Glomerular visceral epithelial cell (primary cell): ENCODE measurements around the gene NOLC1.

Source experiments
- DNase-seq: peaks from one replicate; pipeline ENCODE4 v3.0.0-alpha.2; 2016; ENCODE audit errors: extremely low spot score

The NOLC1 gene

DNA sequence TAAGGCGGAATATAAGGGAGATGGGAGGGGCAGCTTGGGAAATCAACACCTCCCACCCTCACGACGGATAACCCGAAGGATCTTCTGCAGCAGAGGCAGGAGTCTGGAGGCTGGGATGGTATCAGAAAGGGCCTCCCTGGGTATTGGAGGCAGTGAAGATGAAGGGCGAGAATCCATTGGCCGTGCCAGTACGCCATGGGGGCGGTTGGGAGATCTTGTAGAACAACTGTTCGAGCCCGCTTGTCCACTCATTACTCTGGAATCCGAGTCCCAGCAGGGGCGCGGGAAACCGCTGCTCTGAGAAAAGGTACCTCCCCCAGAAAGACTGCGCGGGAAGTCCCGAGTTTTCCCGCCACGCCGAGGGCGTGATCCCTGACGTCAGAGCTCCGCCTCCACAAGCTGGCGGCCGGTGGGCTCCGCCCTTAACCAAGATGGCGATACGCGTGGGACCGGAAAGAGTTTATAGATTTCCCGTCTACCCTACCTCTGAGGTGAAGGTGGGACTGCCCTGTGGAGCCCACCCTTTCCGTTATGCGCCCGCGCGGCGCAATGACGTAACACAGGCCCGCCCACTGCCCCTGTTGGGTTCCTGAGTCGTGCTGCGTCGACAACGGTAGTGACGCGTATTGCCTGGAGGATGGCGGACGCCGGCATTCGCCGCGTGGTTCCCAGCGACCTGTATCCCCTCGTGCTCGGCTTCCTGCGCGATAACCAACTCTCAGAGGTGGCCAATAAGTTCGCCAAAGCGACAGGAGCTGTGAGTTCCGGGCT lies at the start of gene NOLC1:
TSS of gene NOLC1 (plus strand) at position 616 of the 771 bp plus-strand sequence. CDS start at position 638, 22 bp downstream.
- DNase-seq, result peak; percentile 100

- DNase-seq, result no peak
Observed at GRCh38 chr10:102102421-102102820, 49.8 kb upstream of the NOLC1 start.

DNA sequence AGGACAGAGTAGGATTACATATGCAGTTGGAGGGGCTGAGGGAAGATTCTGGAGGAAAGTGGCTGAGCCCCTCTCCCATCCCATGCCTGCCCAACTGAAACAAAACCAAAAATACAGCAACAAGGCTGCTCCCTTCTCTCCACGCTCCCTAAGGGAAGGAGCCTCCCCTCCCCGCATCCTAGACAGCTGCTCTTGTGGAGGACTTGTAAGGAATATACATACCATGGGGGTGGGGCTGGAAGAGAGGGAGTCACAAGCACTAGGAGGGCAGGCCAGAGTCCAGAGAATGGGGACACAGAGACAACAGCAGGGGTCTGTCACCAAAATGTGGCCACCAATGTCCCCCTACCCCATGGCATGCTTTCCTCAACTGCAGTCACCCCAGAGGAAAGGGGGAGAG lies 45.2 kb upstream of the NOLC1 start:
- DNase-seq, result no peak

DNA sequence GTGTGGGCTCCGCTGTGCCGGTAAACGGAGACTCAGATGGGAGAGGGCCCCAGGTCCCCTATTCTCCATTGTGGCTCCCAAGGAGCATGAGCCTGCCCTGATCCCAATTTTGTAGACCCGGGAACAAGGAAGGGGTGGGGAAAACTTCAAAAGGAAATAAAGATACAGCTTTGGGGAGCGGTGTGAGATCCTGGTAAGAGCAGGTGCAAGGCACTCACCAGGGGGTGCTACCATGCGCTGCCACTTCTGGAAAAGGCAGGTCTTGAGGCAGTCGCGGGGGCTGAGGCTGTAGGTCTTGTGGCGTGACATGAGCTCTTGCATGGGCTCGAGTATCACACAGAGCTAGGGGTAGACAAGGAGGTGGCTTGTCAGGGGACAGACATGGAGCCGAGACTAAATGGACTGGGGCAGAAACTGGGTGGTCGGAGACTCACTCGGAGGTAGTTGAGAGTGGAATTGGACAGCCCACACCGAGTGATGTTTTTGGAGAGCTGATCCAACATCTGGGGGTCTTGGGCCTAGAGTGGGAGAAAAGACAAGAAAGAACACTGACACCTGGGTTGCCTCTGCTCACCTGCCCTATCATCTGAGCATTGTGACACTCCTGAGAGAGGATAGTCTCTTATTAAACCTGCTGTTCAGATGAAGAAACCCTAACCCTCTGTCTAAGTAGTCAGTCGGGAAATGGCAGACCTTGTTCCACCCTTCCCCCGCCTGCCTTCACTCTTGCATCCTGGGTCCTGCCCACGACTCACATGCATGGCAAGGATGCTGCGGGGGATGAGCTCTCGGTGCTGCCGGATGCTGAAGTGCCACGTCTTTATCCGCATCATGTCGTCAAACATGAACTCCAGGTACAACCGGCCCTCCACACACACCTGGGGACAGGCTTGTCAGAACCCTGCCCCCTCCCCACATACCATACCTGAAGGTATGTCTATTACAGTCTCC lies 42.7 kb upstream of the NOLC1 start:
- no peak for DNase-seq

GRCh38 chr10:102111276-102111675 lies 40.9 kb upstream of the NOLC1 start:
- no peak for DNase-seq

GRCh38 chr10:102112210-102112817 lies 39.9 kb upstream of the NOLC1 start:
- no peak for DNase-seq

DNA sequence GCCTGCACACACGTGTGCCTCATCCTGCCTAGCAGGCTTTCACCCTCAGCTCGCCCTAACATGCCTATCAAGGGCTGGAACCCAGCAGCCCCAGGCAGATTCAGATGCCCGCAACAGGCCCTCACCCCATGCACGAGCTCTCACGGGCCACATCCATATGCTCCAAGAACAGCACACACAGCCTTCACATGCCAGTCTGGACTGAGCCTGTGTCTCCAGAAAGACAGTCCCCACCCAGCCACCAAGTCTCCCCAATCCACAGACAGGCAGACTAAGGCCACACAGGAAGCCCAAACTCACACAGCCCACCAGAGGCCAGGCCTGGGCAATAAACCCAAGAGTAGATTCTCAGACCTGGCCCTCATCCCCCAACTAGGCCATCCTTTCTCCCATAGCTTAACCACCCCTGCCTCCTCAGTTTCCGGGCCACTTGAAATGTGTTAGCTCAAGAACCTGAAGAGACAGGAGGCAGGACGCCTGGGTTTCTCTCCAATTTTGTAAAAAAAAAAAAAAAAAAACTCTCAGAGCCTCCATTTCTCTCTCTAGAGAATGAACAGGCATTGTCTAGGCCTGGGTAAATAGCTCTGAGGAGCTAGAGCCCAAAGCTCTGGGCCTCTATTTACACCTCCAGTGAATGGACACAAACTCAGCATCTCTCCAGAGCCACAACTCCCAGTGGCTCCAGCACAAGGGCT lies 38.8 kb upstream of the NOLC1 start:
- no peak for DNase-seq

GRCh38 chr10:102113956-102114857 lies 38.0 kb upstream of the NOLC1 start:
- DNase-seq, result peak; percentile 36

GRCh38 chr10:102114861-102115618 lies 37.1 kb upstream of the NOLC1 start:
- DNase-seq, result peak; percentile 86

DNA sequence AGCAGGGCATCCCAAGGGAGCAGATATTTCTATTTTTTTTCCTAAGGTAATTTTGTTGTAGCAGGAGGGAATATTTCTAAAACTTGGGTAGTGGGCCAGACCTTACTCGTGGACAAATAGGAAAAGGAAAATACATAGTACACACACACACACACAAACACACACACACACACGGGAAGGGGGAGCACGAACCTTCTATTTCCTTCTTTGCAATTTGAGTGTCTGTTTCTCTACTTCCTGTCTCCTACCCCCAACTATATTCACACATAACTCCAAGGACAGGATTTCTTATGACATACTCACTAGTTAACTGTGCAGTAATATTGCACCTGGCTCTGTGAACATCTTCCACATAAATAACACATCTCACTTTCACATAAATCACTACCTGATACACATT lies 36.4 kb upstream of the NOLC1 start:
- no peak for DNase-seq

DNA sequence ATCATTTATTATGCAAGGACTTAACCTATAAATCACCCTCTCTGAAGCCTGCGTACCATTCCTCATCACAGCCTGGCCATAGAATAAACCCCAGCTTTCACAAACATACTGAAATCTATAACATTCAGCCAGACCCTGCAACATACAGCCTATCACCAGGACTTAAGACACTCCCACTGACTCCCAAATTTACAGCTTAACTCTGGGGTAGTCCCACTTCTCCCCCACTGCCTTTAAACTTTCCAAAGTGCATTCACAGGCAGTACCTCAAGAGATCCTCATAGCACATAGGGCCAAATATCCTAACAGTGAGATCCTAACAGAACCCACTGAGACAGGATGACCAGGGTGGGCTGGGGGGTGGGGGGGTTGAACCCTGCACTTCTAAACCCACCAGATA lies 35.5 kb upstream of the NOLC1 start:
- DNase-seq, result no peak

DNA sequence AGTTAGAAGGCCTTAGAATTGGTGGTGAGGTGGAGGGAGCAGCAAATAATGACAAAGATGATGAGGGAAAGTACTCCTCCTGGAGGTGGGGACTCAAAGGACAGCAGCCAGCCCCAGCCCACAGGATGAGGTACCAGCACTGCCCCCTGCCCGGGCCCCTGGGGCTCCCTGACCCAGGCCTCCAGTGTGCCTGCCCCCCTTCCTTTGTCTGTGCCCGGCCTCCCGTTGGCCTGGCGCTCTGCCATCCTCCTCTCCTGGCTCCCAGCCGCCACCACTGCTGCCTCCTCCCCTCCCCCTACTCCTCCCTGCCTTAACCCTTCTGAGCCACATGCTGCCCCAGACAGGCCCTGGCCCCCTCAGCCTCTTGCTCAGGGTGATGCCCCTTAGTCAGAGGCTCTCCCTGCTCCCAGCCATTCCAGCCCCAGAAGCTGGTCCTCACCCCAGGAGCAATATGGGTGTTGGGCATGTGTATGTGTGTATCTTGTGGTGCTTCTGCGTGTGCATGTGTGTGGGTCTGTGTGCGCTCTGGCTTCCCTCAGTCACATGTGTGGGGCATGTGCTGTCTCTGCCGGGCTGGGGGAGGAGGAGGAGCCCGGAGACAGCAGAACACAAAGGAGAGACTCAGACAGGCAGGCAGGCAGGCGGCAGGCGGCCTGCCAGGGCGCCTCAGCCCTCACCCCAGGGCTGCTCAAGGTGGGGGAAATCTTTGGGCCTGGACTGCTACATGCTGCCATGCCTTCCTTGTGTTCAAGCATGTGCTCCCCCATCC lies 34.6 kb upstream of the NOLC1 start:
- DNase-seq, result peak; percentile 93

DNA sequence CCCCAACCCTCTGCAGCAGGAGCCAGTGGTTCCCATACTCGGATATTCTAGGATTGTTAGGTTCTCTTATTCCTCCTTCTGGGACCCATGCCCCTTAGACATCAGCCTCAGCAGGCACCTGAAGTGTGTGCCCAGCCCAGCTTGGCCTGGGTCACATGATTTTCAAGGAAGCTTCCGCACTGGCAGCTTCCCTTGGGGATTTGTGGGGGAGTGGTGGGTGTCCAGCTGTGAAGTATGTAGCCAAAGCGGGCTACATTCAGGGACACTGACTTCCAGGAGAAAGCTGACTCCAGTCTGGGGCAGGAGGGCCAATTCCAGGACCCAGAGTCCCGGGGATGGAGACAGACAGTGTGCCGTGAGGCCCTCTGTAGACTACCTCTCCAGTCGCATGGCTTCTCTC lies 33.3 kb upstream of the NOLC1 start:
- peak; percentile 35 for DNase-seq

- peak; percentile 82 for DNase-seq
Observed at GRCh38 chr10:102119417-102120141, 32.6 kb upstream of the NOLC1 start.

GRCh38 chr10:102120142-102120990 lies 31.8 kb upstream of the NOLC1 start, which contains the start of gene LDB1:
Gene LDB1 (minus strand): TSS chr10:102120368. CDS start chr10:102120110, 258 bp downstream.
- DNase-seq, result peak; percentile 80

- peak; percentile 48 for DNase-seq
Observed at GRCh38 chr10:102120991-102121738, 31.0 kb upstream of the NOLC1 start.
